ENCODE data around the gene ARHGEF1. TPM values are rescaled to one million over a fixed set of nuclear protein-coding genes. Genes with fewer than 3 reads are reported as not detected.

The ARHGEF1 gene
- total RNA-seq, 1 donor from 2014 or later: 73.1 TPM

- Mint-ChIP-seq H3K4me1 (ENCODE audit: low read depth, unreplicated experiment) (no peaks in the 10 kb centered on the region), H3K4me3 (ENCODE audit: unreplicated experiment) (no peak overlapping the region), H3K36me3 (ENCODE audit: low read depth, unreplicated experiment) (no peaks in the 10 kb centered on the region), H3K27me3 (ENCODE audit: low read depth, unreplicated experiment) (peaks cover 17% of the 10 kb centered on the region), H3K27ac (ENCODE audit: unreplicated experiment) (no peak overlapping the region), H3K9me3 (ENCODE audit: unreplicated experiment) (peaks cover 4% of the 10 kb centered on the region)
- no peak for TF ChIP-seq CTCF (IDR thresholded peaks at IDR 0.05; ENCODE audit: insufficient read depth, low read depth, low read length)
- TF ChIP-seq EZH2 (IDR thresholded peaks at IDR 0.05; ENCODE audit: insufficient read depth, low read length): no peak
- Histone ChIP-seq H3K79me2 (ENCODE audit: insufficient read depth, low read length) (no peaks in the 10 kb centered on the region), H3K36me3 (ENCODE audit: insufficient read depth, low read length) (no peaks in the 10 kb centered on the region), H3K9me3 (ENCODE audit: insufficient read depth, low read depth, low read length) (peaks cover 19% of the 10 kb centered on the region), H3K4me2 (ENCODE audit: low read length) (no peak overlapping the region), H4K20me1 (ENCODE audit: insufficient read depth, low read length) (peaks cover 23% of the 10 kb centered on the region), H3K9ac (ENCODE audit: low read length) (no peak overlapping the region), H3K27ac (ENCODE audit: low read depth, low read length) (no peak overlapping the region), H2AFZ (ENCODE audit: low read depth, low read length) (no peak overlapping the region), H3K4me1 (ENCODE audit: insufficient read depth, low read length) (no peaks in the 10 kb centered on the region), H3K4me3 (ENCODE audit: insufficient read depth, low read depth, low read length) (no peak overlapping the region), H3K27me3 (ENCODE audit: insufficient read depth, low read length) (peaks cover 83% of the 10 kb centered on the region)
- no peak for FAIRE-seq
- DNase-seq (ENCODE audit: low read depth): no peak
Observed at GRCh38 chr19:41923045-41923788, 40.2 kb downstream of the ARHGEF1 start.

GRCh38 chr19:41924151-41925145 is 41.5 kb downstream of the ARHGEF1 start:
- Histone ChIP-seq H3K4me2 (ENCODE audit: low read length) (no peak overlapping the region), H3K4me1 (ENCODE audit: insufficient read depth, low read length) (no peaks in the 10 kb centered on the region), H3K27ac (ENCODE audit: low read depth, low read length) (no peak overlapping the region), H3K9ac (ENCODE audit: low read length) (no peak overlapping the region), H3K79me2 (ENCODE audit: insufficient read depth, low read length) (no peaks in the 10 kb centered on the region), H3K36me3 (ENCODE audit: insufficient read depth, low read length) (no peaks in the 10 kb centered on the region), H2AFZ (ENCODE audit: low read depth, low read length) (no peak overlapping the region), H3K9me3 (ENCODE audit: insufficient read depth, low read depth, low read length) (peaks cover 16% of the 10 kb centered on the region), H3K27me3 (ENCODE audit: insufficient read depth, low read length) (peaks cover 78% of the 10 kb centered on the region), H4K20me1 (ENCODE audit: insufficient read depth, low read length) (peaks cover 24% of the 10 kb centered on the region), H3K4me3 (ENCODE audit: insufficient read depth, low read depth, low read length) (no peak overlapping the region)
- DNase-seq (ENCODE audit: low read depth) (no peak), FAIRE-seq (no peak)
- H3K36me3 Mint-ChIP-seq (ENCODE audit: low read depth, unreplicated experiment): no peaks in the 10 kb centered on the region
- peaks cover 10% of the 10 kb centered on the region for H3K9me3 Mint-ChIP-seq (ENCODE audit: unreplicated experiment)
- TF ChIP-seq CTCF (IDR thresholded peaks at IDR 0.05; ENCODE audit: insufficient read depth, low read depth, low read length): no peak
- TF ChIP-seq EZH2 (IDR thresholded peaks at IDR 0.05; ENCODE audit: insufficient read depth, low read length): peak; percentile 26
- H3K4me1 Mint-ChIP-seq (ENCODE audit: low read depth, unreplicated experiment): no peaks in the 10 kb centered on the region
- no peak overlapping the region for H3K4me3 Mint-ChIP-seq (ENCODE audit: unreplicated experiment)
- no peak overlapping the region for H3K27ac Mint-ChIP-seq (ENCODE audit: unreplicated experiment)
- peaks cover 25% of the 10 kb centered on the region for H3K27me3 Mint-ChIP-seq (ENCODE audit: low read depth, unreplicated experiment)

Data from astrocyte (in vitro differentiated cells and primary cell).